OCI-LY3 (cell line): Measurements from ENCODE around the gene NXF1.
A peak's percentile ranks its signal among the peaks of the same experiment; 100 is the strongest.

Experiments used
- H2AFZ ChIP-seq: fragments of 200-600, 300-600 bp; shearing (Covaris generic); 2 replicates; pipeline ENCODE4 v1.6.0; 2014; ENCODE audit warnings: antibody characterized with exemption, low read depth, low read length
- H3K27ac ChIP-seq: fragments of 200-600, 300-600 bp; sonication (generic); 2 replicates; pipeline ENCODE4 v1.5.1; 2014; ENCODE audit warnings: mild to moderate bottlenecking, low read length, moderate library complexity, mixed read lengths
- H3K27me3 ChIP-seq: fragments of 200-600, 300-600 bp; sonication (generic); 2 replicates; pipeline ENCODE4 v1.6.1; 2014; ENCODE audit warnings: low read depth, low read length, mixed read lengths
- H3K36me3 ChIP-seq: fragments of 200-600, 300-600 bp; sonication (generic); replicated peaks from 2 replicates; pipeline ENCODE3; 2014; ENCODE audit warnings: low read depth, low read length, mixed read lengths
- H3K4me1 ChIP-seq: fragments of 300-600, 200-600 bp; sonication (generic); 2 replicates; pipeline ENCODE4 v1.6.1; 2014; ENCODE audit warnings: low read length, mixed read lengths
- H3K4me2 ChIP-seq: fragments of 200-600, 300-600 bp; sonication (generic); 2 replicates; pipeline ENCODE4 v1.6.1; 2014; ENCODE audit warnings: low read length, mixed read lengths
- H3K4me3 ChIP-seq: fragments of 300-600, 200-600 bp; sonication (generic); 2 replicates; pipeline ENCODE4 v1.5.1; 2014; ENCODE audit warnings: antibody characterized with exemption, mild to moderate bottlenecking, low read length, moderate library complexity
- H3K79me2 ChIP-seq: fragments of 300-600, 200-600 bp; shearing (Covaris generic); 2 replicates; pipeline ENCODE4 v1.6.1; 2014; ENCODE audit warnings: mild to moderate bottlenecking, low read length, mixed read lengths
- H3K9ac ChIP-seq: fragments of 300-600, 200-600 bp; shearing (Covaris generic); 2 replicates; pipeline ENCODE4 v1.6.0; 2014; ENCODE audit warnings: mild to moderate bottlenecking, low read length, moderate library complexity
- H3K9me3 ChIP-seq: fragments of 200-600, 300-600 bp; shearing (Covaris generic); 2 replicates; pipeline ENCODE4 v1.6.1; 2014; ENCODE audit warnings: low read length, mixed read lengths; ENCODE audit not compliant: insufficient read depth
- H4K20me1 ChIP-seq: fragments of 200-600, 300-600 bp; sonication (generic); 2 replicates; pipeline ENCODE4 v1.6.1; 2016; ENCODE audit warnings: low read length, mixed read lengths; ENCODE audit not compliant: insufficient read depth
- EZH2phosphoT487 ChIP-seq: fragments of 200-600 bp; shearing (Covaris generic); IDR thresholded peaks from 2 replicates; pipeline ENCODE4 v1.6.1; 2018; ENCODE audit warnings: antibody characterized with exemption, mixed run types, low read depth
- TF ChIP-seq, protein P1 (sequence below): fragments of 200-600, 300-600 bp; sonication (generic); IDR thresholded peaks from 2 replicates; pipeline ENCODE4 v1.5.1; 2014; ENCODE audit warnings: antibody characterized with exemption, low read length, low read depth

NXF1 gene

DNA sequence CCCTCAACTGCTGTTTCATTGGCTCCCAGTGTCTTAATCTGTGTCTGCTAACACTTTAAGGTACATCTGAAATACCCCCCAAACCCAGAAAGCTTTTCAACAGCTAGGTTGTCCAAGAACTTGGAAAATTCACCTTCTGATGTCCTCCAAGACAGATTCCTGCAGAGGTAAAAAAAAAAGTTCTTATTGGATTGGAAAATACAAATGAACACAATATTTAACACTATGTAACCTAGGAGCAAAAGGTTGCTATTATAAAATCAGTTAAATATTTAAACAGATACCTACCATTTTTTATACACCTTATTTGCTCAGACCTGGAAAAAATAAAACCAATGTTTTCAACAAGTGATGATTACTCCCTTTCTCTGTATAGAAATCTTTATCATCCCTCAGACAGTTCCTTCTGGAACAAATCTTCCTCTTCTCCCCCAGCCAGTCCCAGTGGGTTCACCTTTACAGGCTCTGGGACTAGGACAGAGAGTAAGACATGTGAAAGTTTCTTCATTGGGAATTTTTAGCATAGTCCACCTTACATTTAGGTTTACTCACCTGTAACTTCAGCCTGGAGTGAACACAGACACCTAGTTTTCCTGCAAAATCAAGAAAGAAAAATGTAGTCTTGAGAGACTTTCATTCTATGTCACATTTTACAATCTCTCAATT lies 47.4 kb upstream of the NXF1 start:
- Histone ChIP-seq H3K9ac (no peak overlapping the region), H3K27ac (peak overlapping the region; percentile 85), H2AFZ (no peak overlapping the region), H3K36me3 (peaks cover 49% of the 10 kb centered on the region), H3K79me2 (peaks cover 48% of the 10 kb centered on the region), H3K27me3 (no peaks in the 10 kb centered on the region), H3K4me2 (peak overlapping the region; percentile 95), H3K9me3 (no peaks in the 10 kb centered on the region), H3K4me1 (peaks cover 26% of the 10 kb centered on the region), H3K4me3 (no peak overlapping the region), H4K20me1 (peaks cover 43% of the 10 kb centered on the region)
- TF ChIP-seq EZH2phosphoT487 = no peak
- TF ChIP-seq, protein P1, sequence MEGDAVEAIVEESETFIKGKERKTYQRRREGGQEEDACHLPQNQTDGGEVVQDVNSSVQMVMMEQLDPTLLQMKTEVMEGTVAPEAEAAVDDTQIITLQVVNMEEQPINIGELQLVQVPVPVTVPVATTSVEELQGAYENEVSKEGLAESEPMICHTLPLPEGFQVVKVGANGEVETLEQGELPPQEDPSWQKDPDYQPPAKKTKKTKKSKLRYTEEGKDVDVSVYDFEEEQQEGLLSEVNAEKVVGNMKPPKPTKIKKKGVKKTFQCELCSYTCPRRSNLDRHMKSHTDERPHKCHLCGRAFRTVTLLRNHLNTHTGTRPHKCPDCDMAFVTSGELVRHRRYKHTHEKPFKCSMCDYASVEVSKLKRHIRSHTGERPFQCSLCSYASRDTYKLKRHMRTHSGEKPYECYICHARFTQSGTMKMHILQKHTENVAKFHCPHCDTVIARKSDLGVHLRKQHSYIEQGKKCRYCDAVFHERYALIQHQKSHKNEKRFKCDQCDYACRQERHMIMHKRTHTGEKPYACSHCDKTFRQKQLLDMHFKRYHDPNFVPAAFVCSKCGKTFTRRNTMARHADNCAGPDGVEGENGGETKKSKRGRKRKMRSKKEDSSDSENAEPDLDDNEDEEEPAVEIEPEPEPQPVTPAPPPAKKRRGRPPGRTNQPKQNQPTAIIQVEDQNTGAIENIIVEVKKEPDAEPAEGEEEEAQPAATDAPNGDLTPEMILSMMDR = no peak

DNA sequence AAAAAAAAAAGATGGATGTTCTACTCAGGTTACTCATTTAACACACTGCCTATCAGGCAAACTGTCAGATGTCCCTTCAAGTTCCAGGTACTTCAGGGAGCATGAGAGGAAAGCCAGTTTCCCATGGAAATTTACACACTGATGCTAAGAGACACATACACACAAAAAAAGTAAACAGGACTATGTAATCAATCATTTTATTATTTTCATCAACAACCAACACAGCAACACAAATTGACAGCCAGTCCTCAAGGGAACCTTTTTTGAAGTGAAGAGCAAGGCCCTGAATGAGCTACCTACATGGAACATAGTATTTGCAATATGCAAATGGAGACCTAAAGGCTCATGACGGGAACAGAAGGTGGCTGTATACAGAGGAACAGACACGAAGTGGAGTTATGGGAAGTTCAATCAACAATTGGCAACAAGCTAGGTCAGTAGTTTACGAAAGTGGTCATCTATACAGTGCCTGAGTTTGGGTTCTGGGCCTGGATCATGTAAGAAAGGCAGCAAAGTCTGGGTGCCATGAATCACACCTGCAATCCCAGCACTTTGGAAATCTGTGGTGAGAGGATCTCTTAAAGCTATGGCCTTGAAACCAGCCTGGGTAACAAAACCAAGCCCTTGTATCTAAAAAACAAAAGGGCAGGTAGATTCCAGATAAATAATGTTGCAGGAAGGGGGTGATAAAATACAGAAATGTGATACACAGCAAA lies 46.7 kb upstream of the NXF1 start:
- Histone ChIP-seq H3K36me3 (peaks cover 44% of the 10 kb centered on the region), H3K27me3 (no peaks in the 10 kb centered on the region), H4K20me1 (peaks cover 43% of the 10 kb centered on the region), H3K4me1 (peaks cover 20% of the 10 kb centered on the region), H2AFZ (no peak overlapping the region), H3K79me2 (peaks cover 41% of the 10 kb centered on the region), H3K4me3 (no peak overlapping the region), H3K9ac (no peak overlapping the region), H3K4me2 (no peak overlapping the region), H3K27ac (peak overlapping the region; percentile 18), H3K9me3 (no peaks in the 10 kb centered on the region)
- no peak for TF ChIP-seq EZH2phosphoT487
- TF ChIP-seq, protein P1 = no peak

DNA sequence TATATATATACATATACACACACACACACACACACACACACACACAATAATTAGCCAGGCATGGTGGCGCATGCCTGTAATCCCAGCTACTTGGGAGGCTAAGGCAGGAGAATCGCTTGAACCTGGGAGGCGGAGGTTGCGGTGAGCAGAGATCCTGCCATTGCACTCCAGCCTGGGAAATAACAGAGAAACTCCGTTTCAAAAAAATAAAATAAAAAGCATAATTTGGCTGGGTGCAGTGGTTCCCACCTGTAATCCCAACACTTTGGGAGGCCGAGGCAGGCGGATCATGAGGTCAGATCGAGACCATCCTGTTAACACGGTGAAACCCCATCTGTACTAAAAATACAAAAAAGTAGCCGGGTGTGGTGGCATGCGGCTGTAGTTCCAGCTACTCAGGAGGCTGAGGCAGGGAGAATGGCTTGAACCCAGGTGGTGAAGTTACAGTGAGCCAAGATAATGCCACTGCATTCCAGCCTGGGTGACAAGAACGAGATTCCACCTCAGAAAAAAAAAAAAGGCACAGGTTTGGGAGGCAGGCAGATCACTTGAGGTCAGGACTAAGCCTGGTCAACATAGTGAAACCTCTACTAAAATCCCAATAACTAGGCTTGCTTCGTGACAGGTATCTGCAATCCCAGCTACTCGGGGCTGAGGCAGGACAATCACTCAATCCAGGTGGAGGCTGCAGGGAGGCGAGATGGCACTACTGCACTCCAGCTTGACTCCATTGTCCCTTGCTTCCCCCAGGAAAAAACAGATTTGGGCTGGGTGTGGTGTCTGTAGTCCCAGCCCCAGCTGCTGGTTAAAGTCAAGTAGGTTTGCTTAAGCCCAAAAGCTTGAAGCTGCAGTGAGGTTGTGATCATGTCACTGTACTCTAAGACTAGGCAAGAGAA lies 45.9 kb upstream of the NXF1 start:
- Histone ChIP-seq H3K4me1 (peaks cover 20% of the 10 kb centered on the region), H3K9me3 (no peaks in the 10 kb centered on the region), H3K4me3 (no peak overlapping the region), H3K27me3 (no peaks in the 10 kb centered on the region), H2AFZ (no peak overlapping the region), H3K4me2 (no peak overlapping the region), H3K9ac (no peak overlapping the region), H3K27ac (peak overlapping the region; percentile 18), H3K36me3 (peaks cover 44% of the 10 kb centered on the region), H4K20me1 (peaks cover 43% of the 10 kb centered on the region), H3K79me2 (peaks cover 33% of the 10 kb centered on the region)
- TF ChIP-seq, protein P1 = no peak
- no peak for TF ChIP-seq EZH2phosphoT487

DNA sequence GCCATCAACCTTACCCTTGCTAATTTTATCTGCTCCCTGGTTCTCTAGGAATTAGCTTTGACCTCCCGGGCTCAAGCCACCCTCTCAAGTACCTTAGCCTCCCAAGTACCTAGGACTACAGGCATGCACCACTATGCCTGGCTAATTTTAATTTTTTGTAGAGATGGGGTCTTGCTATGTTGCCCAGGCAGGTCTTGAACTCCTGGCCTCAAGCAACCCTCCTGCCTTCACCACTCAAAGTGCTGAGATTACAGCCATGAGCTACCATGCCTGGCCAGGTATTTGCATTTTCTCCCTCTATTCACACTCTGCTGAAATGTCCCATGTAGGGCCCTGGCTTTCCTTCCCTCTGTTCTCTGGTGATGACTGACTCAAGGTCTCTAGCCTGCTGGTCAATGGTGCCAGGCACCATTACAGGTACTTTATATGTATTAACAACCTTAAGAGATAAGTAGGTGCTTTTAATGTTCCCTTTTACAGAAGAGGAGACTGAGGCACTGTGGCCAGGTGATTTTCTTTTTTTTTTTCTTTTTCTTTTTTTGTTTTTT lies 42.6 kb upstream of the NXF1 start:
- peaks cover 19% of the 10 kb centered on the region for H4K20me1 ChIP-seq
- no peak overlapping the region for H3K9ac ChIP-seq
- peaks cover 3% of the 10 kb centered on the region for H3K4me1 ChIP-seq
- no peak overlapping the region for H3K4me2 ChIP-seq
- no peak overlapping the region for H3K4me3 ChIP-seq
- TF ChIP-seq EZH2phosphoT487 = no peak
- TF ChIP-seq, protein P1 = no peak
- H3K27me3 ChIP-seq = no peaks in the 10 kb centered on the region
- H3K27ac ChIP-seq = no peak overlapping the region
- no peaks in the 10 kb centered on the region for H3K79me2 ChIP-seq
- peaks cover 16% of the 10 kb centered on the region for H3K36me3 ChIP-seq
- no peak overlapping the region for H2AFZ ChIP-seq
- no peaks in the 10 kb centered on the region for H3K9me3 ChIP-seq
